ENCODE results near the gene ZNF665. TPM values are rescaled to one million over a fixed set of nuclear protein-coding genes. Genes with fewer than 3 reads are reported as not detected.
A peak's percentile ranks its signal among the peaks of the same experiment; 100 is the strongest.

Gene ZNF665
- total RNA-seq, 6 experiments from 2014 or later = 0.08 to 0.40 (median 0.20) TPM

- no peaks in the 10 kb centered on the region for H3K4me1 Mint-ChIP-seq (ENCODE audit: low read depth)
- TF ChIP-seq, protein P1, sequence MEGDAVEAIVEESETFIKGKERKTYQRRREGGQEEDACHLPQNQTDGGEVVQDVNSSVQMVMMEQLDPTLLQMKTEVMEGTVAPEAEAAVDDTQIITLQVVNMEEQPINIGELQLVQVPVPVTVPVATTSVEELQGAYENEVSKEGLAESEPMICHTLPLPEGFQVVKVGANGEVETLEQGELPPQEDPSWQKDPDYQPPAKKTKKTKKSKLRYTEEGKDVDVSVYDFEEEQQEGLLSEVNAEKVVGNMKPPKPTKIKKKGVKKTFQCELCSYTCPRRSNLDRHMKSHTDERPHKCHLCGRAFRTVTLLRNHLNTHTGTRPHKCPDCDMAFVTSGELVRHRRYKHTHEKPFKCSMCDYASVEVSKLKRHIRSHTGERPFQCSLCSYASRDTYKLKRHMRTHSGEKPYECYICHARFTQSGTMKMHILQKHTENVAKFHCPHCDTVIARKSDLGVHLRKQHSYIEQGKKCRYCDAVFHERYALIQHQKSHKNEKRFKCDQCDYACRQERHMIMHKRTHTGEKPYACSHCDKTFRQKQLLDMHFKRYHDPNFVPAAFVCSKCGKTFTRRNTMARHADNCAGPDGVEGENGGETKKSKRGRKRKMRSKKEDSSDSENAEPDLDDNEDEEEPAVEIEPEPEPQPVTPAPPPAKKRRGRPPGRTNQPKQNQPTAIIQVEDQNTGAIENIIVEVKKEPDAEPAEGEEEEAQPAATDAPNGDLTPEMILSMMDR (IDR thresholded peaks at IDR 0.05) = no peak
- H3K36me3 Mint-ChIP-seq (ENCODE audit: low read depth) = peaks cover 78% of the 10 kb centered on the region
- H3K9me3 Mint-ChIP-seq = peaks cover 78% of the 10 kb centered on the region
- no peak for DNase-seq
- no peak overlapping the region for H3K4me3 Mint-ChIP-seq
- H3K27me3 Mint-ChIP-seq (ENCODE audit: insufficient read depth) = no peaks in the 10 kb centered on the region
- H3K27ac Mint-ChIP-seq = no peak overlapping the region
Observed at GRCh38 chr19:53147645-53148044, 45.5 kb downstream of the ZNF665 start.

GRCh38 chr19:53140351-53140750 lies 52.8 kb downstream of the ZNF665 start:
- H3K27me3 Mint-ChIP-seq (ENCODE audit: insufficient read depth) = no peaks in the 10 kb centered on the region
- H3K36me3 Mint-ChIP-seq (ENCODE audit: low read depth) = peaks cover 57% of the 10 kb centered on the region
- DNase-seq = no peak
- no peaks in the 10 kb centered on the region for H3K4me1 Mint-ChIP-seq (ENCODE audit: low read depth)
- no peak overlapping the region for H3K27ac Mint-ChIP-seq
- H3K9me3 Mint-ChIP-seq = peaks cover 81% of the 10 kb centered on the region
- no peak overlapping the region for H3K4me3 Mint-ChIP-seq
- TF ChIP-seq, protein P1 (IDR thresholded peaks at IDR 0.05) = no peak

- Mint-ChIP-seq H3K36me3 (ENCODE audit: low read depth) (peaks cover 32% of the 10 kb centered on the region), H3K4me1 (ENCODE audit: low read depth) (peaks cover 13% of the 10 kb centered on the region), H3K4me3 (no peak overlapping the region), H3K9me3 (peaks cover 65% of the 10 kb centered on the region), H3K27ac (no peak overlapping the region), H3K27me3 (ENCODE audit: insufficient read depth) (peaks cover 3% of the 10 kb centered on the region; the same call in 1 of the 2 replicates)
- TF ChIP-seq, protein P1 (IDR thresholded peaks at IDR 0.05) = no peak
- no peak for DNase-seq
Observed at GRCh38 chr19:53136432-53136831, 56.7 kb downstream of the ZNF665 start.

DNA sequence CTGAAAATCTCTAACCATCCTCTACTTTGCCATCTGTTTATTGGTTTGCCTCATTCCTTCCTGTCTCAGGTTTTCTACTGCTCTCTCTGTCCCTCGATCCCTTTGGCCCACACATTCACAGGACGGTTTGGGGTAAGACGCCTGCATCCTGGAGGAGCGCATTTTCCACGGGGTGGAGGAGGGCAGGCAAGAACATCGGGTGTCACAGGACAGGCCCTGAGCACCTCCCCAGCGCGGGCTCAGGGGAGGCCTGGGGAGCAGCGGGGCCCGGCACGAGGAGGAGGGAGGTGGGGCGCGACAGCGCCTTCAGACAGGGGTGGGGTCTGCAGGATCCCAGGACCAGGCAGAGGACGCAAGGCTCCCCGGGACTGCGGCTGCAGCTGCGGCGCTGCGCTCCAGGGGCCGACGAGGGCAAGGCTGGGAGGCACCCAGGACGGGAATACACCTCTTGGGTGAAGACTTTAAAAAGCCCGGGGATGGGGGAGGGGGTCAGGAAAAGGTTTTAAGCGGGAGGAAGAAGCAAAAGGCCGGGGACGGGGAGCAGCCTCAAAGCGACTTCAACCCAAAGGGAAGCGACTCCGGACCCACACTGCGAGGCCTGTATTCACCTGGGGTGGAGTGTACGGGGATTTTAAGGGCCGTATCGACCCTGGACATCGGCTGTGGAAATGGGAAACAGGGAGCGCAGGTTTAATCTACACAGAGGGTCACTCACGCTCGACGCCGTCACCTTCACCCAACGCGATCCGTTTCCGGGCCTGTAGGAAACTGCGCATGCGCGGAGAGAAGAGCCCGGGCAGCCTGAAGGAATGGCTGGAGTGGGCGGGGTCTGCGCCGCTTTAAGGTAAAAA lies 60.8 kb downstream of the ZNF665 start, which contains the start of gene ZNF415:
Gene ZNF415 (minus strand): TSS at position 770 of the 851 bp plus-strand sequence. CDS start 10,234 bp downstream, outside the sequence.
- peak; percentile 35 for DNase-seq
- TF ChIP-seq, protein P1 (IDR thresholded peaks at IDR 0.05) = no peak
- peak within 1 kb of the TSS; percentile 81 for H3K4me3 Mint-ChIP-seq
- peaks cover 3% of the 10 kb centered on the region; the same call in 1 of the 2 replicates for H3K27me3 Mint-ChIP-seq (ENCODE audit: insufficient read depth)
- H3K9me3 Mint-ChIP-seq = peaks cover 40% of the 10 kb centered on the region
- H3K36me3 Mint-ChIP-seq (ENCODE audit: low read depth) = peaks cover 13% of the 10 kb centered on the region
- peak within 1 kb of the TSS; percentile 60 for H3K27ac Mint-ChIP-seq
- H3K4me1 Mint-ChIP-seq (ENCODE audit: low read depth) = peaks cover 16% of the 10 kb centered on the region

DNA sequence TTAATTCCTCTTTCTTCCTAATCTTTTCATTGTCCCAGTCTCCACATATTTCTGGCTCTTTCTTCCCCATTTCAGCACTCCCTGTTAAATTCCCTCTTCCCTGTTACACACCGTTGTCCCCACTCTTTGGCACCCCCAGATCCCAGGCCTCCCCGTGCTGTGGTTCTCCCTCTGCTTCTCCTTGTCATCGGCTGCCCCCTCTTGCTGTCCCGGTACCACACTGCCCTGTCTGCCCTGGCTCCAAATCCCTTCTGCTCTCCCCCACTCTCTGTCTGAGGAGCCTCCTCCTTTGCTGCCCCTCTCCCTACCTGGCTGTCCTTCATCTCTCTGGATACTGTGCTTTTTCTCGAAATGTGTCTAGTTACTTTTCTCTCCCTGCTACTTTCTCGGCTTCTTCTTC lies 61.4 kb downstream of the ZNF665 start:
- Mint-ChIP-seq H3K9me3 (peaks cover 33% of the 10 kb centered on the region), H3K4me1 (ENCODE audit: low read depth) (peaks cover 16% of the 10 kb centered on the region), H3K27ac (no peak overlapping the region), H3K36me3 (ENCODE audit: low read depth) (peaks cover 9% of the 10 kb centered on the region), H3K4me3 (peak overlapping the region; percentile 81), H3K27me3 (ENCODE audit: insufficient read depth) (peaks cover 3% of the 10 kb centered on the region; the same call in 1 of the 2 replicates)
- TF ChIP-seq, protein P1 (IDR thresholded peaks at IDR 0.05) = no peak
- no peak for DNase-seq

All from HFFc6 (cell line).